GM18498 (cell line): ENCODE measurements around the gene LIMK2.

Experiments used
- ATAC-seq: cut with Tn5 transposase; IDR thresholded peaks from one replicate; pipeline ENCODE4 v1.9.1; 2021; ENCODE audit warnings: mild to moderate bottlenecking, moderate library complexity; ENCODE audit not compliant: unreplicated experiment

Gene LIMK2

DNA sequence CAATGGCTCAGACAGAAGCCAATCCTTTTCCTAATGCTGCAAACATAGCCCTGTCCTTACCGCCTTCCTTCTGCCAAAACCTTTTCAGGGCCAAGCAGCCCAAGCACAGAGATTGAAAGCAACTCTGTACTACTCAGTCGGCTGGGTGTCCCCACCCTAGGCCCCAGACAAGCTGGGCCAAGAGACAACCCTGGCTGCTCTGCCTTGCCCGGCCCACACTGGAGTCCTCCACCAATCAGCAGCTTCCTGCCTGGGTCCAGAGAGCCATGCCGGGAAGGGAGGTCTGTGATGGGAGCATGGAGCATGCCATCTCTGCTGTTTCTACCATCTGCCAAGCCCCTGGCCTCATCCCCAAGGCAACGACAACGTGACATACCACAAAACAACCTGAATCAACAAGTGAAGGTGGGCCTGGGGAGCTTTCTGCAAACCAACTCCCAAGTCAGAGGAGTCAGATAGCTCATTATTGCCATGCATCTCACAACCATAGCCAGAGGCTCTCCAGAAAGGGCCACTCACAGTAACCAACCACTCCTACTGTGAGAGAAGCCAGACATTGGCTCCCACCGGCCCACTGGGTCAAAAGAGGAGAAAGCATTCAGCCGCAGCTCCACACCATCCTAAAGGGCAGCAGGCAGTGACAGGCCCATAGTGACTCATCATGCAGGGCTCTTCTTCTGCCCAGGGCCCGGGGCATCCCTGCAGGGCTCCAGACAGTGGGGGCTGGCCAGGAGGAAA is 115.9 kb downstream of the LIMK2 start:
- ATAC-seq = no peak

DNA sequence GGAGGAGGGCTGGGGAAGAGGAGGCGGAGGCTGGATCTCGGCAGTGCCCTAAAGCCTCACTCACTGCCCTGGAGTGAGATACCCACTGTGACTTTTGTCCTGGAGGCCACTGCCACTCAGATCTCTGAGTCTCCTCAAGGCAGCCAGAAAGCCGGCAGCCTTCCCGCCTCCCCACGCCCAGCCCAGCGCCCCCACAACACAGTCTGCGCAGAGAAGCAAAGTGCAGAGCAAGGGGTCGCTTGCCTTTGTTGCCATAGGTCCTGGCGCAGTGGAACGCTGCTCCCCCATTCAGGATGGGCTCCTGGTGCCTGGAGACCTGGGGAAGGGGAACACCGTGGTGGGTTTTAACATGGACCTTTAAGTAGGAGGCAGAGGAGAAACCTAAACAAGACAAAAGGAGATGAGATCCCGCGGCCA is 116.5 kb downstream of the LIMK2 start:
- no peak for ATAC-seq

GRCh38 chr22:31329029-31329428 is 116.9 kb downstream of the LIMK2 start:
- ATAC-seq = no peak
